Measurements from ENCODE around the gene CPLANE1. TPM values are rescaled to one million over a fixed set of nuclear protein-coding genes. Genes with fewer than 3 reads are reported as not detected.

Gene CPLANE1
- total and polyA plus RNA-seq, 2 donors (not counting 3 experiments of a cell fraction or from before 2014, with no cell fraction given) = 4.6 to 21.5 TPM

GRCh38 chr5:37060030-37060429 is 189.1 kb downstream of the CPLANE1 start:
- Histone ChIP-seq H3K79me2 (ENCODE audit: control insufficient read depth, insufficient read depth, low read length) (no peaks in the 10 kb centered on the region), H3K4me3 (replicated peaks in 1 of 3; ENCODE audit: insufficient read depth in 1 of 3, low read depth in 1 of 3, low read length in 3 of 3) (no peak overlapping the region), H3K36me3 (ENCODE audit: control insufficient read depth in 2 of 2, extremely low read depth in 1 of 2, insufficient read depth in 2 of 2, low read length in 2 of 2) (peaks cover 7% of the 10 kb centered on the region in 2 experiments), H4K20me1 (replicated peaks; ENCODE audit: control insufficient read depth, extremely low read depth, insufficient read depth, low read length) (no peaks in the 10 kb centered on the region), H3K9ac (replicated peaks; ENCODE audit: extremely low read depth, insufficient read depth, low read length) (no peak overlapping the region), H3K9me3 (replicated peaks; ENCODE audit: control insufficient read depth, insufficient read depth, low read length) (no peaks in the 10 kb centered on the region), H3K27me3 (ENCODE audit: control insufficient read depth in 2 of 2, insufficient read depth in 2 of 2, low read length in 2 of 2) (no peaks in the 10 kb centered on the region), H3K4me2 (ENCODE audit: insufficient read depth, low read length) (no peak overlapping the region), H3K4me1 (ENCODE audit: control insufficient read depth, extremely low read depth, insufficient read depth, low read length) (no peaks in the 10 kb centered on the region), H3K9me1 (replicated peaks; ENCODE audit: control insufficient read depth, extremely low read depth, insufficient read depth, low read length) (no peaks in the 10 kb centered on the region), H3K27ac (ENCODE audit: insufficient read depth, low read depth, low read length) (no peak overlapping the region), H2AFZ (ENCODE audit: low read depth, low read length) (no peak overlapping the region)
- FAIRE-seq (no peak), DNase-seq (ENCODE audit: low read depth, low spot score) (no peak)
- POLR2A ChIA-PET = no interaction called here
- dilution Hi-C loops (cut with MboI; ENCODE audit: extremely low pct_ligation_motif_present, low sequenced_read_pairs) (no loop called here), intact Hi-C loops (cut with micrococcal nuclease) (loop anchor here (10.0 kb wide), 1 partner anchor 255 kb away; no protein-coding TSS in a partner anchor)
- CTCF ChIA-PET = interaction anchor here (0.9 to 1.7 kb wide), 3 partner anchors 7 to 22 kb away, joined by 4 to 5 read pairs (median 4); no protein-coding TSS in a partner anchor
- BruUV-seq (replicated peaks) = no TSS peak
- no peak for TF ChIP-seq EZH2 (IDR thresholded peaks at IDR 0.05; ENCODE audit: borderline replicate concordance, low read depth, low read length, severe bottlenecking)
- TF ChIP-seq POLR2AphosphoS5 (IDR thresholded peaks at IDR 0.05; ENCODE audit: insufficient read depth, low read depth, low read length) = no peak

GRCh38 chr5:37056762-37057161 is 192.4 kb downstream of the CPLANE1 start:
- Histone ChIP-seq H3K27me3 (ENCODE audit: control insufficient read depth in 2 of 2, insufficient read depth in 2 of 2, low read length in 2 of 2) (no peaks in the 10 kb centered on the region), H3K9ac (replicated peaks; ENCODE audit: extremely low read depth, insufficient read depth, low read length) (no peak overlapping the region), H3K4me1 (ENCODE audit: control insufficient read depth, extremely low read depth, insufficient read depth, low read length) (no peaks in the 10 kb centered on the region), H3K9me3 (replicated peaks; ENCODE audit: control insufficient read depth, insufficient read depth, low read length) (no peaks in the 10 kb centered on the region), H4K20me1 (replicated peaks; ENCODE audit: control insufficient read depth, extremely low read depth, insufficient read depth, low read length) (no peaks in the 10 kb centered on the region), H3K36me3 (ENCODE audit: control insufficient read depth in 2 of 2, extremely low read depth in 1 of 2, insufficient read depth in 2 of 2, low read length in 2 of 2) (peaks cover 2 to 7% of the 10 kb centered on the region in 2 experiments), H2AFZ (ENCODE audit: low read depth, low read length) (no peak overlapping the region), H3K79me2 (ENCODE audit: control insufficient read depth, insufficient read depth, low read length) (no peaks in the 10 kb centered on the region), H3K9me1 (replicated peaks; ENCODE audit: control insufficient read depth, extremely low read depth, insufficient read depth, low read length) (no peaks in the 10 kb centered on the region), H3K4me3 (replicated peaks in 1 of 3; ENCODE audit: insufficient read depth in 1 of 3, low read depth in 1 of 3, low read length in 3 of 3) (no peak overlapping the region), H3K4me2 (ENCODE audit: insufficient read depth, low read length) (no peak overlapping the region), H3K27ac (ENCODE audit: insufficient read depth, low read depth, low read length) (no peak overlapping the region)
- ChIA-PET CTCF (interaction anchor here (1.0 kb wide), 1 partner anchor 77 kb away, joined by 3 read pairs; no protein-coding TSS in a partner anchor), POLR2A (no interaction called here)
- intact Hi-C loops (cut with micrococcal nuclease) = no loop called here
- dilution Hi-C loops (cut with MboI; ENCODE audit: extremely low pct_ligation_motif_present, low sequenced_read_pairs) = no loop called here
- no TSS peak for BruUV-seq (replicated peaks)
- FAIRE-seq (no peak), DNase-seq (ENCODE audit: low read depth, low spot score) (no peak)
- TF ChIP-seq POLR2AphosphoS5 (IDR thresholded peaks at IDR 0.05; ENCODE audit: insufficient read depth, low read depth, low read length) (no peak), CTCF (IDR thresholded peaks at IDR 0.05; ENCODE audit: extremely low read depth in 1 of 2, insufficient read depth in 1 of 2, low read depth in 1 of 2, low read length in 2 of 2) (no peak), GATA2 (IDR thresholded peaks at IDR 0.05; ENCODE audit: insufficient read depth, insufficient read length, low read depth, low read length) (no peak), JUN (IDR thresholded peaks at IDR 0.05; ENCODE audit: borderline replicate concordance, insufficient read depth, insufficient read length, low read depth) (no peak), POLR2A (IDR thresholded peaks at IDR 0.05; ENCODE audit: low read depth, low read length) (no peak), MAX (IDR thresholded peaks at IDR 0.05; ENCODE audit: insufficient read depth, insufficient read length) (no peak), FOS (IDR thresholded peaks at IDR 0.05; ENCODE audit: borderline replicate concordance, insufficient read depth, low read length) (no peak), EZH2 (IDR thresholded peaks at IDR 0.05; ENCODE audit: borderline replicate concordance, low read depth, low read length, severe bottlenecking) (no peak), MYC (IDR thresholded peaks at IDR 0.05; ENCODE audit: low read depth, low read length) (no peak)
